SK-MEL-5 (cell line): ENCODE measurements around the gene WNT7B. TPM values are rescaled to one million over a fixed set of nuclear protein-coding genes. Genes with fewer than 3 reads are reported as not detected.

Source experiments
- DNase-seq: peaks from one replicate; pipeline ENCODE4 v3.0.0-alpha.2; 2016; ENCODE audit warnings: low read depth, low spot score
- in situ Hi-C: cut with HindIII; loops from 2 replicates; pipeline ENCODE4 v1.10.0; 2016; ENCODE audit warnings: low sequenced_read_pairs, high pct_unique_total_duplicates, low pct_unique_long_range_greater_than_20kb
- total RNA-seq: library from RNA; depleted of rRNA; stranded (reverse); fragments of >200 nt; shearing (Covaris generic); gene quantifications from 2 replicates; pipeline ENCODE4 v1.2.3, GENCODE V29; 2014

The WNT7B gene
- total RNA-seq, 1 experiment from 2014 or later = not detected

DNA sequence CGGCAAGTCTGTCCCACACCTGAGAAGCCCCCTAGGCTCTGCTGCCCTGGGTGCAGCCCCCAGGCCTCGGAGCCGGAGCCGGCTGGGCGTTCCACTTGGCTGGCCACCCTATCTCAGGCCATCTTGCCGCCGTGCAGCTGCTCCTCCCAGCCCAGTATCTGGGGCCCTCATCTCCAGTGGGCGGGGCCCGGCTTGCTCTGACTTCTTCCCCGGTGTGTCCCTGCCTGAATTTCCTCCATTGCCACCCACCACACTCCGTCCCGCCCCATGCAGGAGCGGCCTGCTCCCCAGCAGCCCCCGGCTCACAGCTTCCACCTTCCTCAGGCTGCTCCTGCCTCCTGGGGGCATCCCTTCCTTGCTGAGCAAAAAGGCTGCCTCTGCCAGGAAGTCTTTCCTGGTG lies 46.6 kb downstream of the WNT7B start:
- no peak for DNase-seq
- in situ Hi-C loops = no loop called here

DNA sequence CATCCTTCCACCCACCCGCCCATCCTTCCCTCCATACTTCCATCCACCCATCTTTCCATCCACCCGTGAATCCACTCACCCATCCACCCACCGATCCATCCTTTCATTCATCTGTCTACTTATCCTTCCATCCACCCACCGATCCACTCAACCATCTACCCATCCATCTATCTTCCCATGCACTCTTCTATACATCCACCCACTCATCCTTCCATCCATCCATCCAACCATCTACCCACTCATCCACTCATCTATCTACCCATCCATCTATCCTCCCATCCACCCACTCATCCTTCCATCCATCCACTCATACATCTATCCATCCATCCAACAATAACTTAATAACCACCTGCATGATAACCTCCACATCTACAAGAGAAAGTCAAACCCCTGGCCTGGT lies 47.3 kb downstream of the WNT7B start:
- in situ Hi-C loops = no loop called here
- no peak for DNase-seq

DNA sequence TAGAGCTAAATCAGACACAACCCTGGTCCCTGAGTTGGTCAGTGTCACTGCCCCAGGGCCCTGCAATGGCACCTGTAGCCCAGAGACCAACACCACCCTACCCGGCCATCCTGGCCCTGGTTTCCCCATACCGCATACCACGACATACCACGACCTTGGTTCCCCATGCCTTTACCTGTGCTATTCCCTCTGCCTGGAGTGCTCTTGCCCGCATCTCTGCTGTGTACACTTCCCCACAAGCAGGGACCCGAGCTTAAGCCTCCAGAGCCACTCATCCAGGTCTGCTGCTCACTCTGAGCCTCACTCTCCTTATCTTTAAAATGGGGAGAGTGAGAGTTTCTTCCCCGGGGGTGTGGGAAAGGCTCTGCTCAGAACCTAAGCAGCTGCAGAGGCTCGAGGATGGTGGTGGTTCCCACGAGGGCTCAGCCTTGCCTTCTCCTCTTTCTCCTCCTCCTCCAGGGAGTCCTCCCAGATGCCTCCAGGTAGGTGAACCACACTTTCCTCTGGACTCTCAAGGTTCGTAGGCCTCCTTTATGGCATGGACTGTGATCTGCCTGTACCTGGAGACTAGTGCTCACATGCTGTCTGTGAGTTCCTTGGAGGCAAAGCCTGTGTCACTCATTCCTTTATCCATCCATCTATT lies 48.1 kb downstream of the WNT7B start:
- in situ Hi-C loops = no loop called here
- DNase-seq = no peak

DNA sequence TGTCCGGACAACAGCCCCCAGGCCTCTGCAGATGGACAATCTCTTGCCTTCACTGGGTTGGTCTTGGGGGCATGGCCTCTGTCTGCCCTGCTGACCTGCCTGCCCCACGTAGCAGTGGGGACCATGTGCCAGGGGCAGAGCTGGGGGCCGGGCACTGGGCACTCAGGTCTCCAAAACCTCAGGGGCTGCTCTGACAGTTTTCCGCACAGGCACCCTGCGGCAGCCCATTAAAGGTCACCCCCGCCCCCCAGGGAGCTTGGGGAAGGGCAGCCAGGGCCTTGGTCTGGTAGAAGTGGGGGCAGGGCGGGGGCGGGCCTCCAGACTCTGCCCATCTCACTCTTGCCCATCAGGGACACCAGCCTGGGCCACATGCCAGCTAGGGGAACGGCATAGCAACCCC lies 49.9 kb downstream of the WNT7B start:
- in situ Hi-C loops = no loop called here
- DNase-seq = no peak

DNA sequence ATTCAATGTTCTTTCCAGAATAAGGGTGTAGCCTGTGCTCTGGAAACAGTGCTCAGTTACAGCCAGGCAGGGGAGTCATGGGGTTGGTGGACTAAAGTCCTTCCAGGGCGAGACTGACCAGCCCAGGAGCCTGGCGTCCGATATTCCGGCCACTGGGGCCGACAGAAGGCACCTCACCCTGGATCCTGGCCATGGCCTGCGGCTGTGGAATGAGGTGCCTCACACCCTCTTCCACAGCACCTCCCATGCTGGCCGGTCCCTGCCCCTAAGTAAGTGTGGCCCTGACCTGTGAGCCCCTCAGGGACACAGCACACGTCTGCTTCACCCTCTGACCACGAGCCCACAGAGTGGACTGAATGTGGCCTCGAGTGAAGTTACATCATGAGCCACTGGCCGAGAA lies 50.5 kb downstream of the WNT7B start:
- no peak for DNase-seq
- in situ Hi-C loops = no loop called here

DNA sequence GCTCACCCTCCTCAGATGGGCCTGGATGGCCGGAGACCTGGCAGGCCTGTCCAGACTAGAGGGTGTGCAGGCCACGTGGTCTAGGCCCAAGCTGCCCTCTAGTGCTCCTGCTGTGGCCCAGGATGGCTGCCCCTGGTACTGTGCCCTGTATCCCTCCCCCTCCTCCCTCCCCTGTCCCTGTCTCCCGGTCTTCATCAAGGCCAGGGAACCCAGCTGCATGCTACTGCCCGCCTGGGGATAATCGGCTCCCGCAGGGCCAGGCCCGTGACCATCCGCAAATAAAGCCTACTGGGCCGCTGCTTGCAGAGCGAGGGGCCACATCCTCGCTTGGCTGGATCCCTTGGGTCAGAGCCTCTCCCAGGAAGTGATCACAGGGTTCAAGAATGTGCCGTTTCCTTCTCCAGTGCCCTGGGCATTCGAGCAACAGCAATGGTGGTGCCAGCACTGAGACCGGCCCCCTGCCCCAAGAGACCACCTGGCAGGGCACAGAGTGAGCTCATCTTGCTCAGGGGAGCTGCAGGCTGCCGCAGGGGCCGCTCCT lies 51.1 kb downstream of the WNT7B start:
- DNase-seq = no peak
- in situ Hi-C loops = no loop called here

DNA sequence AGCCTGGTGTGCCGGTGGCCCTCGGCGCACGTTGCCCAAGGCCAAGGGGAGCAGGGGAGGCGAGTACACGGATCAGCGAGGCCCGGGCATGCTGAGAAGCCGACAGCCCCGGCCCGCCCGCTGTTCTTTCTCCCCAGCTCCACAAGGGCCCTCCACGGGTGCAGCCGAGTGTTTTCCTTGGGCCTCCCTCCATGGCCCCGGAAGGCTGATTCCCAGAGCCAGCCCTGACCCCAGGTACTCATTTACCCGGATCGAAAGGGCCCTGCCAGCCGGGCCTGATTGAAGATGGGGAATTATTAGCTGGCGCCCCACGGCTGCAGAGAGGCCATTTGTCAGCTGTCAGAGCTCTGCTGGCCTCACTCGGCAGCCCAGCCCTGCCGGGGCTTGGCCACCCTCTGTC lies 53.1 kb downstream of the WNT7B start:
- no peak for DNase-seq

DNA sequence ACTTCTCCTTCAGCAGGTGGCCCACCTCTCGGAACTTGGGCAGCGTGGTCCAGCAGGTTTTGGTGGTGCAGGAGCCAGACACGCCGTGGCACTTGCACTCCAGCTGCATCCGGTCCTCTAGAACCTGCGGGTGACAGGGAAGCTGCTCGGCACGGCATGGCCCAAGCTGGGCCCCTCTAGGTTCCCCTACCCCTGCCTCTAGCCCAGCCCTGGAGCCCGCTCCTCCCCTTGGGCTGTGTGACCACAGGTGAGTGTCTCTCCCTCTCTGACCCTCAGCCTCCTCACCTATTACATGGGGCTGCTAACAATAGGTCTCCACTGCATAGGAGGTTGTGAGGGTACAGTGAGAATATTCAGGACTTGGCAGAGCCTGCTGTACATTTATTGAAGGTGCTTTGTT lies 53.8 kb downstream of the WNT7B start:
- in situ Hi-C loops = no loop called here

More for the DNA sequence above, 53.1 kb downstream of the WNT7B start:
- in situ Hi-C loops = no loop called here

DNA sequence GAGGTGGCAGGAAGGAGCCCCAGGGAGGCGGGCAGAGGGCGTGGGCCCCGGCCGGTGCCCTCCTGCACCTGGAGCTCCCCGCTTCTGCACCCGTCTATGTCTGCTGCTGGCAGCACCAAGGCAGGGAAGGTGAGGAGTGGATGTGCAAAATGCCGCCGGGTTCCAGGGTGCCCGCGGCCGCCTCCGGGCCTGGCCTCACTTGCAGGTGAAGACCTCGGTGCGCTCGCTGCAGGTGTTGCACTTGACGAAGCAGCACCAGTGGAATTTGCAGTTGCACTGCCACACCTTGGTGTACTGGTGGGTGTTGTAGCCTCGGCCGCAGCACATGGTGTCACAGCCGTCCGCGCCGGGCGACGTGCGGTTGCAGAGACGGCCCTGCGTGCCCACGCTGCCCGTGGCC lies 54.3 kb downstream of the WNT7B start:
- in situ Hi-C loops = no loop called here
- DNase-seq = no peak

More for the DNA sequence above, 53.8 kb downstream of the WNT7B start:
- no peak for DNase-seq

DNA sequence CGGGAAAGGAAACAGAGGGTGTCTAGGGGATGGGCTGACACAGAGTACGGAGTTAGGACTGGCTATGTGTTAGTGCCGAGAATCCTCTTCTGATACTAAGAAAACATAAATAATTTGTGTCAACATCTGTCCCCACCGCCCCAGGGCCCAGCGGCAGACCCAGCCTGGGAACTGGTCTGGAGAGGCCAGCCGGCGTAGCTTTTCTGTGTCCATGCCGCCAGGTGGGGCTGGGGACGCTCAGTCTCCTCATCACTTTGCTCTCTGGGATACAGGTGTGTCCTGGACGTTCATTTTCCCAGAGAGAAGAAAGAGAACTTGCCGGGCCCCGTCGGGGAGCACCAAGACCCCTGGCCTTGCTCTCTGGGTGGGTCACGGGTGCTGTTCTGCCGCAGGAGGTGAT lies 54.7 kb downstream of the WNT7B start:
- in situ Hi-C loops = no loop called here
- DNase-seq = no peak

DNA sequence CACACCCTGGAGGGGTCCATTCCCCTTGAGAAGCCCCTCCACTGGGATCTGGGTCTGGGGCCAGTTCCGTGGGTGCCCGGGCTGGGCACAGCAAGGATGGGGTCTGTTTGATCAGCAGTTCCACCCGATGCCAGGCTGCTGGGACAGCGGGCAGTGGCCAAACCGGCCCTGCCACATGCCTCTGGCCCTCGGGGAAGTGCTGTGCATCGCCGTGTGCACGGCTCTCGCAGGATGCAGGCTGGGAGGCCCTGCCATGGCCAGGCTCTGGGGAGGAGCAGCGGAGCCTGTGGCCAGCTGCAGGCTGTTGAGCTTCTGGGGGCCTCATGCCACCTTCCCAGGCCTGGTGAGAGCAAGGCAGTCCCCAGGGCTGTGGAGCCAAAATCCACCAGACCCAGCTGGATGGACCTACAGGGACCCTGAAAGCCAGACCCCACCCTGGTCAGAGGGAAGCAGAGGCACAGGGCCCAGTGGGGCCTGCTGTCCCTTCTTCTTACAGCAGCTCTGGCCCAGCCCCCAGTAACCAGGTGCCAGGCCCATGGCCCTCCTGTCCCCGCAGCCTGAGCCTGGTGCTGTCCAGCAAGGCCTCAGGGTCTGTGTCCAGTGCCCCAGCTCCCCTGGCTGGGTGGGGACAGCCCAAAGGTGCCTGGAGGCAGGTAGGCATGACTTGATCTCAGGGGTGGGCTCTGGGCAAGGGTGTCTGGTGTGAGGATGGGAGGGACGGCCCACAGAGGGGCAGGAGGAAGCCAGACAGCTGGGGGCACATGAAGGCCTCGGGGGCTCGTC lies 57.3 kb downstream of the WNT7B start:
- no peak for DNase-seq
- in situ Hi-C loops = no loop called here

DNA sequence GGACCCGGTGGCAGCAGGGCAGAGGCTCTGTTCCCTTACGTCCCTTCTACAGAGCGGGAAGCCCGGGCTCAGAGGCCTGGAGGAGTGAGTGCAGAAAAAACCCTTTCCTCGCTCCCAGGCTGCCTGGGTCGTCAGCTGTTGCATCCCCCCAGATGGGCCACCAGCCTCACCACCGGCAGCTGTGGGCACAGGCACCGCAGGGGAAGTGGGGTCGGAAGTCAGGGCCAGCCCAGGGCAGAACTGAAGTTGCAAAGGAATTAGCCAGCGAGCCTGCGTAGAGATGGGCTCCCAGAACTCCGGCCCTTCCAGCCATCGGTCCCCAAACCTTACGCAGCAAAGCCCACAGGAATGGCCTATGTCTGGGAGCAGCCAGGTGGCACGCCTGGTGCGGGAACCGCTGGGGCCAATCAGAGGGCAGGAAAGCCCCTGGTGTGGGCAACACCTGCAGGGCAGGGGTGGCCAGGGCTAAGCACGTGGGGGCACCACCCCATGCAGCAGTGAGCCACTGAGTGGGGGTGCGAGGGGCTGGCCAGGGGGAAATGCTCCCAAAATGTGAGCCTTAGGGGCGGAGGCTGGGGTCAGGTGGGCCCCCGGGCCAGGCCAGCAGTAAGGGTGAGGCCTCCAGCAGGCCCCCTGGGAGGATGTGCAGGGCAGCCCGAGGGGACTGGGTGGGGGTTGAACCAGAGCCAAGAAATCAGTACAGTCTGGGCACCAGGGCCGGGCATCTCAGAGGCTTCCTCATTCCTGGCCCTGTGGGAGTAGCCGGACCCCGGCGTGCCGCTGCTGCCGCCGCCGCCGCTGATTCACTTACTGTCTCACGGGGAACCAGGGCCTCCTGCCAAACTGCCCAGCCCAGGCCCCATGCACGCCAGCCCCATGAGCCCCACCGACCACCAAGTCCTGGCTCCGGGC lies 58.2 kb downstream of the WNT7B start:
- in situ Hi-C loops = no loop called here
- no peak for DNase-seq

DNA sequence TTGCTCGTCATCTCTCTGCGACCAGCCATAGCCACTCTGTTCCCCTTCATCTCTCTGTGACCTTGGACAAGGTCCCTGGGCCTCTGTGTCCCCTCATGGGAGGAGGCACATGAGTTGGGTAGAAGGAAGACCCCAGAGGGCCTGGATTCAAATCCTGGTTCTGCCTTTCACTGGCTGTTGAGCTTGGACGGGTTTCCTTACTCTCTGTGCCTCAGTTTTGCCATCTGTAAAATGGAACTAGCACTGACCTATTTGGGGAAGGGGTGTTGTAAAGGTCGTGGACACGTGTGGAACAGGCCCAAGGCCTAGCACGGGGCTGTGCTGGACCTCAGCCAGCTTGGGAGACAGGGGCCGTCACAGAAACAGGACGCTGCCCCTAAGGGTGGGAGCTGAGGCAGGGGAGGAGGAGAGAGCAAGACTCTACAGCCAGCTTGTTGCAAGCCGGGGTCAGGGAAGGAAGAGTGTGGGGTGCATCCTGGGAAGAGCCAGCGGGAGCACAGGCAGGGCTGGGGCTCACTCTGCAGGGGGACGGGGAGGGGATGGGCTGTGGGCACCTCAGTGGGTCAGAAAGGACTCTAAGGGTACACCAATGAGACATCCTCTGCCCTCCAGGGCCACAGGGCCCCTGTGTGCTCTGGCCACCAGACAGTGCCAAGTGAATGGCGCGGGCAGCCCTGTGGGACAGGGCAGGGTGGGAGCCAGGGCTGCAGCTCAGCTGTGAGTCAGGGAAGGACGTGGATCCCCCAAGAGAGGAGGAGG lies 59.1 kb downstream of the WNT7B start:
- no peak for DNase-seq
- in situ Hi-C loops = no loop called here

DNA sequence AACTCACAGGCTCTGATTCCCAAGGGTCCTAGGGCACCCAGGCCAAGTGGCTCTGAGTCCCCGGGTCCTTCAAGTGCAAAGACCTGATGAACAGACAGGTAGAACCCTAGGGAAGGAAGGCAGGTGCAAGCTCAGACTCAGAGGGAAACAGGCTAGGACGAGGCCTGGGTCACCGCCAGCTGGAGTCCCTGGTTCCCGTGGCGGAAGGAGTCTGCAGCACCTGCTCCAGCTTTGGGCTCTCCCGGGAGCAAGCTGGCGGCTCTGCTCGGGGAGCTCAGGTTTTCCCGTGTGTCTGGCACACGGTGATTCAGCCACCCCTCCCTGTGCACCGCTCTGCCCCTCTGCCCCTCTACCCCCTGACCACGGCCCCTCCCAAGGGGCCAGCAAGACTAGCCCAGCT lies 59.8 kb downstream of the WNT7B start:
- DNase-seq = no peak
- in situ Hi-C loops = no loop called here

DNA sequence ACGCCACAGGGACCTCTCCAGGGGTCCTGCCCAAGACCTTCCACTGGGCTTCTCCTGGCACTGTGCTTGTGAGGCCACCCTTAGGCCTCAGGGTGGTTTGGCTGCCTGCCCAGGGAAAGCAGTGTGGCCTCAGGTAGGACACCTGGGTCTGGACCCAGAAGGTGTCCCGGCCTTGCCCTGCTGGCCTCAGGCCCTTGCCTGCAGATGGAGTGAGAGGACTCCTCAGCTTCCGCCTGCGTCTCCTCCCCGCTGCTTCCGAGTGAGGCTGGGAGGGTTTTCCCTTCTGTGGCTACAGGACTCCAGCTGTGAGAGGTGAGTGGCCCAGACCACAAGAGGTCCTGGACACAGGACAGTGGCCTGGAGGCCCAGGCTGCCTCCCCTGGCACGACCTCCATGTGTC lies 60.4 kb downstream of the WNT7B start:
- in situ Hi-C loops = no loop called here
- no peak for DNase-seq

DNA sequence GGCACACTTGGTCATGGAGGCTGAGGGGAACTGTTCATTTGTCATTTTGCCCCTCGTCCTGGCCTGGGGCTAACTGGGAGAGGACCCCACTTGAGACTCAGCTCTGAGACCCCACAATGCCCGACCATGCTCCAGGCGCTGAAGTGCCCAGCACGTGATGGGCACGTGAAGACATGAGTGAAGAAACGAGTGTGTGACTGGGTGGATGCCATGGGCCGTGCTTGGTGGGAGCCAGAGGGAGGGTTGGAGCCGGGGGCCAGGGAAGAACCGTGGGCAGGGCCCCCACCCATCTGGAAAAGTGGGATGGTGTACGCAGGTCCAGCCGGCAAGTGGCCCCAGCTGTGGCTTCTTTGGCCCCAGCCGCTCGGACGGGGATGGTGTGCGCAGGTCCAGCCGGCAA lies 61.1 kb downstream of the WNT7B start:
- DNase-seq = no peak
- in situ Hi-C loops = no loop called here

DNA sequence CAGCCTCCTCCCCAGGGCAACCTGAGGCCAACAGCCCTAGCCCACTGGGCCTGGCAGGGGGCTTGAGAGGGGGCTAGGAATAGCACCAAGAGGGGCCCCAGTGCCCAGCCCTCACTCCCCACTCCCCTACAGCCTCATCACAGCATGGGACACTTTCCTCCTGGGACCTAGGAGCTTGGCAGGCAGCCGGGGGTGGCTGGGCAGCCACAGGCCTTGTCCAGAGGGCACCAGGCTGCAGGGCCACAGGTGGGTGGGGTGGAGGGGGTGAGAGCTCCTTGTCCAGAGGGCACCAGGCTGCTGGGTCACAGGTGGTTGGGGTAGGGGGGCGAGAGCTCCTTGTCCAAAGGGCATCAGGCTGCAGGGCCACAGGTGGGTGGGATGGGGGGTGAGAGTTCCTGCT lies 61.8 kb downstream of the WNT7B start:
- DNase-seq = no peak
- in situ Hi-C loops = no loop called here

DNA sequence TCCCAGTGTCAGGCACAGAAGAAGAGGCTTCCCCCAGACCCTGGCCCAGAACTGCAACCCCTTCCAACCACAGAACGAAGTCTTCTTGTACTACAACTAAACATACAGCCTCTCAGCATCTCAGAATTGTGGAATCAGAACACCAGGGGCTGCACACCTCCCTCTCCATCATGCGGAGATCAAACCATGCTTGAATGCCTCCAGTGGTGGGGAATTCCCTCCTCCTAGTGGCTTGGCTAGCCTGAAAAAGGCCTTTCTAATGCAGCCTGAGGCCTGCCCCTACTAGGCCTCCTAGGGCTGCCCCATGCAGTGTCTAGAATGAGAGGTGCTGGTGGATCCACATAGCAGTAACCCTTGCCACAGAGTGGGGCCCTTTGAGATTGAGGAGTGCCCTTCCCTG lies 62.7 kb downstream of the WNT7B start:
- no peak for DNase-seq
- in situ Hi-C loops = no loop called here
